ENCODE data around the gene TESK2.

DNA sequence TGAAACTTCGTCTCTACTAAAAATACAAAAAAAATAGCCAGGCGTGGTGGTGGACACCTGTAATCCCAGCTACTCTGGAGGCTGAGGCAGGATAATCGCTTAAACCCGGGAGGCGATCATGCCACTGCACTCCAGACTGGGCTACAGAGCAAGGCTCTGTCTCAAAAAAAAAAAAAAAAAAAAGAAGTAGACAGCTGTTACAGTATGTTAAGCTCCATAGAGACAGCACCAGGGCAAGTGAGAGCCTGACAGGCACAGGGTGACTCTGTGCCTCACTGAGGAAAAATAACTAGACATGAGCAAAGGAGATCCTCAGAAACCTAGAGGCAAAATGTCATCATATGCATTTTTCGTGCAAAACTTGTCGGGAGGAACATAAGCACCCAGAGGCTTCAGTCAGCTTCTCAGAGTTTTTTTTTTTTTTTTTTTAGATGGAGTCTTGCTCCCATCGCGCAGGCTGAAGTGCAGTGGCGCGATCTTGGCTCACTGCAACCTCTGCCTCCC is 39.7 kb upstream of the TESK2 start:
- TF ChIP-seq, protein P1, sequence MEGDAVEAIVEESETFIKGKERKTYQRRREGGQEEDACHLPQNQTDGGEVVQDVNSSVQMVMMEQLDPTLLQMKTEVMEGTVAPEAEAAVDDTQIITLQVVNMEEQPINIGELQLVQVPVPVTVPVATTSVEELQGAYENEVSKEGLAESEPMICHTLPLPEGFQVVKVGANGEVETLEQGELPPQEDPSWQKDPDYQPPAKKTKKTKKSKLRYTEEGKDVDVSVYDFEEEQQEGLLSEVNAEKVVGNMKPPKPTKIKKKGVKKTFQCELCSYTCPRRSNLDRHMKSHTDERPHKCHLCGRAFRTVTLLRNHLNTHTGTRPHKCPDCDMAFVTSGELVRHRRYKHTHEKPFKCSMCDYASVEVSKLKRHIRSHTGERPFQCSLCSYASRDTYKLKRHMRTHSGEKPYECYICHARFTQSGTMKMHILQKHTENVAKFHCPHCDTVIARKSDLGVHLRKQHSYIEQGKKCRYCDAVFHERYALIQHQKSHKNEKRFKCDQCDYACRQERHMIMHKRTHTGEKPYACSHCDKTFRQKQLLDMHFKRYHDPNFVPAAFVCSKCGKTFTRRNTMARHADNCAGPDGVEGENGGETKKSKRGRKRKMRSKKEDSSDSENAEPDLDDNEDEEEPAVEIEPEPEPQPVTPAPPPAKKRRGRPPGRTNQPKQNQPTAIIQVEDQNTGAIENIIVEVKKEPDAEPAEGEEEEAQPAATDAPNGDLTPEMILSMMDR (IDR thresholded peaks at IDR 0.05 in 2 of 3, conservative IDR thresholded peaks at IDR 0.05 in 1 of 3; ENCODE audit: borderline replicate concordance in 1 of 3, insufficient read depth in 1 of 3, low read depth in 2 of 3, low read length in 2 of 3), result no peak
- no peak for TF ChIP-seq EZH2 (IDR thresholded peaks at IDR 0.05)
- no peak for TF ChIP-seq POLR2AphosphoS5 (IDR thresholded peaks at IDR 0.05; ENCODE audit: low read depth, low read length)
- TF ChIP-seq EGR1 (IDR thresholded peaks at IDR 0.05; ENCODE audit: low read depth), result no peak
- TF ChIP-seq POLR2A (IDR thresholded peaks at IDR 0.05; ENCODE audit: borderline replicate concordance, extremely low read depth, insufficient read depth, insufficient read length), result no peak
